Lower leg skin (tissue), 3 donors: ENCODE data around the gene MED9.

Experiments
- CTCF ChIP-seq, 3 donors: fragments of 450-650 bp; IDR thresholded peaks; one replicate each; pipeline ENCODE4 v1.5.1; 2016; ENCODE audit warnings: antibody characterized with exemption in 3 of 3, mild to moderate bottlenecking in 3 of 3, moderate library complexity in 2 of 3
- POLR2A ChIP-seq, 2 donors: fragments of 450-650 bp; IDR thresholded peaks; one replicate each; pipeline ENCODE4 v1.6.1; 2016 to 2017; ENCODE audit warnings: antibody characterized with exemption in 2 of 2, mild to moderate bottlenecking in 1 of 2, moderate library complexity in 1 of 2

- TF ChIP-seq CTCF (IDR thresholded peaks at IDR 0.05): no peak
- no peak for TF ChIP-seq POLR2A (IDR thresholded peaks at IDR 0.05)
Observed at GRCh38 chr17:17498606-17499301, 22.0 kb downstream of the MED9 start.
